Trophoblast cell (in vitro differentiated cells and primary cell): ENCODE measurements around the gene UFC1.
"Not testable (repeated sequence)": the region's sequence is repeated elsewhere in the genome, so short reads cannot be mapped to it uniquely, and the experiment has no call there.

Source experiments
- DNase-seq, 2 donors: peaks; one replicate each; pipeline ENCODE4 v3.0.0-alpha.2; 2016
- H2AFZ ChIP-seq: 2 replicates; pipeline ENCODE4 v1.6.1; 2013; ENCODE audit warnings: low read length, moderate library complexity, mild to moderate bottlenecking; ENCODE audit not compliant: insufficient read depth, poor library complexity
- H2AK5ac ChIP-seq: 2 replicates; pipeline ENCODE4 v1.6.1; 2013; ENCODE audit warnings: mild to moderate bottlenecking, low read length
- H2BK120ac ChIP-seq: 2 replicates; pipeline ENCODE4 v1.6.1; 2013; ENCODE audit warnings: low read length, mild to moderate bottlenecking, moderate library complexity; ENCODE audit not compliant: insufficient read depth, poor library complexity
- H2BK12ac ChIP-seq: 2 replicates; pipeline ENCODE4 v1.6.1; 2013; ENCODE audit warnings: mild to moderate bottlenecking, low read length, moderate library complexity
- H2BK5ac ChIP-seq: 2 replicates; pipeline ENCODE4 v1.6.1; 2013; ENCODE audit warnings: low read length, low read depth, moderate library complexity, mild to moderate bottlenecking; ENCODE audit not compliant: poor library complexity
- H3K14ac ChIP-seq: 2 replicates; pipeline ENCODE4 v1.6.1; 2013; ENCODE audit warnings: mild to moderate bottlenecking, low read length
- H3K18ac ChIP-seq: 2 replicates; pipeline ENCODE4 v1.6.1; 2013; ENCODE audit warnings: mild to moderate bottlenecking, low read length
- H3K23ac ChIP-seq: 2 replicates; pipeline ENCODE4 v1.6.1; 2013; ENCODE audit warnings: low read length
- H3K27ac ChIP-seq: 2 replicates; pipeline ENCODE4 v1.5.1; 2013; ENCODE audit warnings: low read depth, mild to moderate bottlenecking, inconsistent platforms, low read length, moderate library complexity
- H3K27me3 ChIP-seq: 2 replicates; pipeline ENCODE4 v1.6.1; 2013; ENCODE audit warnings: inconsistent platforms, mild to moderate bottlenecking, low read length, moderate library complexity; ENCODE audit not compliant: insufficient read depth
- H3K36me3 ChIP-seq, 2 experiments: 1 replicate in 1 of 2; 2 replicates in 1 of 2; pipeline ENCODE4 v1.6.1; 2013; ENCODE audit warnings: low read length in 2 of 2, mild to moderate bottlenecking in 2 of 2, moderate library complexity in 1 of 2; ENCODE audit not compliant: insufficient read depth in 2 of 2, control insufficient read depth in 1 of 2
- H3K4ac ChIP-seq: 2 replicates; pipeline ENCODE4 v1.6.1; 2013; ENCODE audit warnings: low read depth, mild to moderate bottlenecking, low read length, moderate library complexity
- H3K4me1 ChIP-seq, 2 experiments: 1 replicate in 1 of 2; 2 replicates in 1 of 2; pipeline ENCODE4 v1.6.1; 2013; ENCODE audit warnings: low read length in 2 of 2, mild to moderate bottlenecking in 2 of 2, moderate library complexity in 1 of 2; ENCODE audit not compliant: insufficient read depth in 2 of 2, control insufficient read depth in 1 of 2
- H3K4me2 ChIP-seq: 2 replicates; pipeline ENCODE4 v1.6.1; 2013; ENCODE audit warnings: inconsistent platforms, mild to moderate bottlenecking, low read length, moderate library complexity
- H3K4me3 ChIP-seq: 2 replicates; pipeline ENCODE4 v1.5.1; 2013; ENCODE audit warnings: mild to moderate bottlenecking, low read depth, low read length, inconsistent platforms
- H3K79me1 ChIP-seq: one replicate; pipeline ENCODE4 v1.6.1; 2013; ENCODE audit warnings: low read length
- H3K79me2 ChIP-seq: 2 replicates; pipeline ENCODE4 v1.6.1; 2013; ENCODE audit warnings: low read length, mild to moderate bottlenecking; ENCODE audit not compliant: control insufficient read depth, insufficient read depth, poor library complexity
- H3K9ac ChIP-seq: 2 replicates; pipeline ENCODE4 v1.6.1; 2013; ENCODE audit warnings: mild to moderate bottlenecking, low read length
- H3K9me3 ChIP-seq: 2 replicates; pipeline ENCODE4 v1.6.1; 2013; ENCODE audit warnings: low read depth, mild to moderate bottlenecking, control low read depth, inconsistent platforms, low read length; ENCODE audit not compliant: insufficient read depth
- H4K12ac ChIP-seq: 2 replicates; pipeline ENCODE4 v1.6.1; 2013; ENCODE audit warnings: low read depth, mild to moderate bottlenecking, low read length, moderate library complexity
- H4K8ac ChIP-seq: 2 replicates; pipeline ENCODE4 v1.6.1; 2013; ENCODE audit warnings: low read depth, mild to moderate bottlenecking, low read length, moderate library complexity
- H4K91ac ChIP-seq: one replicate; pipeline ENCODE4 v1.6.1; 2013; ENCODE audit warnings: low read depth, mild to moderate bottlenecking, low read length, moderate library complexity
- WGBS: extraction: QIAGEN DNeasy Blood & Tissue Kit; methylation state at CpG from one replicate; pipeline ENCODE4 v1.1.7; 2013; ENCODE audit warnings: missing lambda C conversion rate; ENCODE audit not compliant: insufficient read length, insufficient coverage; ENCODE audit errors: extremely low coverage; 5-methylcytosine and 5-hydroxymethylcytosine counted together

Gene UFC1

GRCh38 chr1:161113915-161114314, 39.9 kb upstream of the UFC1 start:
- no CpG with 5 or more reads among the region's 1 CpG for WGBS
- H3K27me3 ChIP-seq = no peaks in the 10 kb centered on the region
- H2AFZ ChIP-seq = no peak overlapping the region
- no peak overlapping the region for H2BK12ac ChIP-seq
- H3K27ac ChIP-seq = no peak overlapping the region
- H3K23ac ChIP-seq = no peak overlapping the region
- H4K8ac ChIP-seq = no peak overlapping the region
- H3K4me3 ChIP-seq = no peak overlapping the region
- H4K91ac ChIP-seq = no peak overlapping the region
- H3K4ac ChIP-seq = no peak overlapping the region
- H2AK5ac ChIP-seq = no peak overlapping the region
- no peak for DNase-seq
- H3K9me3 ChIP-seq = no peaks in the 10 kb centered on the region
- no peak overlapping the region for H4K12ac ChIP-seq
- H2BK120ac ChIP-seq = no peak overlapping the region
- H3K14ac ChIP-seq = no peak overlapping the region
- H3K79me2 ChIP-seq = peaks cover 9% of the 10 kb centered on the region
- no peak overlapping the region for H3K4me2 ChIP-seq
- peaks cover 5% of the 10 kb centered on the region for H3K79me1 ChIP-seq
- H3K4me1 ChIP-seq = peaks cover 4% of the 10 kb centered on the region in 2 experiments
- H3K36me3 ChIP-seq = peaks cover 0 to 10% of the 10 kb centered on the region in 2 experiments
- H3K18ac ChIP-seq = no peak overlapping the region
- H3K9ac ChIP-seq = no peak overlapping the region
- no peak overlapping the region for H2BK5ac ChIP-seq

- Histone ChIP-seq H2BK5ac (no peak overlapping the region), H4K12ac (no peak overlapping the region), H3K9me3 (no peaks in the 10 kb centered on the region), H3K4me1 (peaks cover 9 to 10% of the 10 kb centered on the region in 2 experiments), H3K4me2 (no peak overlapping the region), H3K27ac (no peak overlapping the region), H3K23ac (no peak overlapping the region), H3K4me3 (no peak overlapping the region), H4K8ac (no peak overlapping the region), H2AFZ (no peak overlapping the region), H2BK120ac (no peak overlapping the region), H3K9ac (no peak overlapping the region), H3K79me1 (peaks cover 5% of the 10 kb centered on the region), H3K4ac (no peak overlapping the region), H2BK12ac (no peak overlapping the region), H3K36me3 (peaks cover 0 to 9% of the 10 kb centered on the region in 2 experiments), H3K79me2 (peaks cover 10% of the 10 kb centered on the region), H3K14ac (no peak overlapping the region), H2AK5ac (no peak overlapping the region), H3K27me3 (no peaks in the 10 kb centered on the region), H4K91ac (no peak overlapping the region), H3K18ac (no peak overlapping the region)
- DNase-seq = no peak
- no CpG with 5 or more reads among the region's 2 CpGs for WGBS
These were observed 39.2 kb upstream of the UFC1 start for GRCh38 chr1:161114556-161114955.

GRCh38 chr1:161115132-161115711, 38.6 kb upstream of the UFC1 start:
- Histone ChIP-seq H2AK5ac (no peak overlapping the region), H2AFZ (no peak overlapping the region), H3K18ac (no peak overlapping the region), H3K4ac (no peak overlapping the region), H3K4me1 (peaks cover 9 to 11% of the 10 kb centered on the region in 2 experiments), H3K27me3 (no peaks in the 10 kb centered on the region), H3K23ac (peak overlapping the region; percentile 42), H2BK120ac (no peak overlapping the region), H3K9ac (no peak overlapping the region), H3K27ac (no peak overlapping the region), H3K14ac (no peak overlapping the region), H3K4me2 (no peak overlapping the region), H3K36me3 (peaks cover 3 to 4% of the 10 kb centered on the region in 2 experiments), H4K91ac (no peak overlapping the region), H2BK12ac (no peak overlapping the region), H3K4me3 (no peak overlapping the region), H3K79me2 (peaks cover 10% of the 10 kb centered on the region), H4K8ac (no peak overlapping the region), H3K79me1 (peaks cover 5% of the 10 kb centered on the region), H4K12ac (no peak overlapping the region), H3K9me3 (no peaks in the 10 kb centered on the region), H2BK5ac (no peak overlapping the region)
- DNase-seq = peak; percentile 77 to 84
- no CpG with 5 or more reads among the region's 12 CpGs for WGBS

- Histone ChIP-seq H3K4ac (peak overlapping the region; percentile 17), H3K79me2 (peaks cover 10% of the 10 kb centered on the region), H3K4me1 (peaks cover 9 to 11% of the 10 kb centered on the region in 2 experiments), H3K36me3 (peaks cover 9 to 11% of the 10 kb centered on the region in 2 experiments)
- H4K8ac ChIP-seq, H4K91ac ChIP-seq, H2BK12ac ChIP-seq, H3K14ac ChIP-seq, H3K23ac ChIP-seq, H3K4me2 ChIP-seq, DNase-seq, H2BK120ac ChIP-seq, H3K9ac ChIP-seq, H3K9me3 ChIP-seq, H2BK5ac ChIP-seq, H4K12ac ChIP-seq, H3K18ac ChIP-seq, H3K27me3 ChIP-seq, H3K4me3 ChIP-seq, H2AK5ac ChIP-seq, H3K79me1 ChIP-seq, H3K27ac ChIP-seq, H2AFZ ChIP-seq: not testable (repeated sequence)
- WGBS = no CpG with 5 or more reads among the region's 6 CpGs
These were observed 37.8 kb upstream of the UFC1 start for GRCh38 chr1:161115961-161116360.
